Upper lobe of left lung (tissue), 6 donors: Measurements from ENCODE around the gene LDLRAD3. TPM values are rescaled to one million over a fixed set of nuclear protein-coding genes. Genes with fewer than 3 reads are reported as not detected.

Experiments used
- ATAC-seq, 2 donors: fragments of 200-7000 bp; cut with Tn5 transposase; one replicate each; pipeline ENCODE4 v1.9.1; 2022; ENCODE audit warnings: mild to moderate bottlenecking in 2 of 2, moderate library complexity in 2 of 2; ENCODE audit not compliant: low FRiP score in 2 of 2
- DNase-seq, 2 donors: peaks; one replicate each; pipeline ENCODE4 v3.0.0-alpha.2; 2019 to 2020
- H3K27ac ChIP-seq, 4 donors: fragments of 200-600 bp; sonication (generic); one replicate each; pipeline ENCODE4 v1.5.1; 2016 to 2019
- H3K27me3 ChIP-seq, 4 donors: fragments of 200-600 bp; sonication (generic); one replicate each; pipeline ENCODE4 v1.5.1; 2017 to 2019
- H3K36me3 ChIP-seq, 4 donors: fragments of 200-600 bp; sonication (generic); one replicate each; pipeline ENCODE4 v1.5.1; 2016 to 2019
- H3K4me1 ChIP-seq, 4 donors: fragments of 200-600 bp; sonication (generic); one replicate each; pipeline ENCODE4 v1.5.1; 2018 to 2019
- H3K4me3 ChIP-seq, 4 donors: fragments of 200-600 bp; sonication (generic); one replicate each; pipeline ENCODE4 v1.5.1; 2017 to 2019; ENCODE audit warnings: mild to moderate bottlenecking in 2 of 4, moderate library complexity in 1 of 4
- H3K9me3 ChIP-seq, 4 donors: fragments of 200-600 bp; sonication (generic); one replicate each; pipeline ENCODE4 v1.5.1; 2018 to 2019
- CTCF ChIP-seq, 6 experiments: fragments of 450-650 bp in 4 of 6; fragments of 200-600 bp in 2 of 6; sonication (generic) in 2 of 6; IDR thresholded peaks; one replicate each; pipeline ENCODE4 v1.5.1; 2016 to 2019; ENCODE audit warnings: antibody characterized with exemption in 6 of 6
- EP300 ChIP-seq, 4 donors: sonication (generic); formaldehyde crosslinking; IDR thresholded peaks; one replicate each; pipeline ENCODE4 v1.5.1; 2017; ENCODE audit warnings: antibody characterized with exemption in 4 of 4, control low read depth in 2 of 4
- POLR2A ChIP-seq, 4 donors: fragments of 450-650 bp; IDR thresholded peaks; one replicate each; pipeline ENCODE4 v1.5.1; 2016 to 2017; ENCODE audit warnings: antibody characterized with exemption in 4 of 4, mild to moderate bottlenecking in 2 of 4
- POLR2AphosphoS5 ChIP-seq, 2 donors: sonication (generic); formaldehyde crosslinking; IDR thresholded peaks; one replicate each; pipeline ENCODE4 v1.5.1; 2017; ENCODE audit warnings: antibody characterized with exemption in 2 of 2
- WGBS, 2 donors: methylation state at CpG; one replicate each; pipeline ENCODE4 v1.1.5; 2017 to 2018; 5-methylcytosine and 5-hydroxymethylcytosine counted together
- total RNA-seq, 6 donors: library from RNA; depleted of rRNA in 4 of 6; stranded (reverse); fragments of >200 nt in 4 of 6; gene quantifications; one replicate each; pipeline versions ENCODE4 v1.1.0 to v1.2.1, GENCODE V29; 2016 to 2021
- donor health status: DM: no; HTN: no; CAD: no; lungs with moderate emphysema.
- donor health status: DM: no; HTN: yes; CAD: no; lungs with severe emphysema.

LDLRAD3 gene
- total RNA-seq, 6 donors from 2014 or later, result 4.4 to 16.8 (median 7.4) TPM

GRCh38 chr11:36069576-36070212 lies 125.8 kb downstream of the LDLRAD3 start:
- no peaks in the 10 kb centered on the region for H3K27me3 ChIP-seq
- H3K27ac ChIP-seq, result no peak overlapping the region
- no peak overlapping the region for H3K4me3 ChIP-seq
- DNase-seq (no peak), ATAC-seq (no peak)
- H3K36me3 ChIP-seq, result no peaks in the 10 kb centered on the region
- H3K4me1 ChIP-seq, result peaks cover 6 to 17% (median 10%) of the 10 kb centered on the region in 4 donors
- TF ChIP-seq POLR2A (IDR thresholded peaks at IDR 0.05) (no peak), POLR2AphosphoS5 (IDR thresholded peaks at IDR 0.05) (no peak), CTCF (IDR thresholded peaks at IDR 0.05) (no peak)
- H3K9me3 ChIP-seq, result peaks cover 3 to 11% (median 8%) of the 10 kb centered on the region in 4 donors
- WGBS, 2 donors, result 81 to 87% methylated on average over 10 of the region's 10 CpGs

DNA sequence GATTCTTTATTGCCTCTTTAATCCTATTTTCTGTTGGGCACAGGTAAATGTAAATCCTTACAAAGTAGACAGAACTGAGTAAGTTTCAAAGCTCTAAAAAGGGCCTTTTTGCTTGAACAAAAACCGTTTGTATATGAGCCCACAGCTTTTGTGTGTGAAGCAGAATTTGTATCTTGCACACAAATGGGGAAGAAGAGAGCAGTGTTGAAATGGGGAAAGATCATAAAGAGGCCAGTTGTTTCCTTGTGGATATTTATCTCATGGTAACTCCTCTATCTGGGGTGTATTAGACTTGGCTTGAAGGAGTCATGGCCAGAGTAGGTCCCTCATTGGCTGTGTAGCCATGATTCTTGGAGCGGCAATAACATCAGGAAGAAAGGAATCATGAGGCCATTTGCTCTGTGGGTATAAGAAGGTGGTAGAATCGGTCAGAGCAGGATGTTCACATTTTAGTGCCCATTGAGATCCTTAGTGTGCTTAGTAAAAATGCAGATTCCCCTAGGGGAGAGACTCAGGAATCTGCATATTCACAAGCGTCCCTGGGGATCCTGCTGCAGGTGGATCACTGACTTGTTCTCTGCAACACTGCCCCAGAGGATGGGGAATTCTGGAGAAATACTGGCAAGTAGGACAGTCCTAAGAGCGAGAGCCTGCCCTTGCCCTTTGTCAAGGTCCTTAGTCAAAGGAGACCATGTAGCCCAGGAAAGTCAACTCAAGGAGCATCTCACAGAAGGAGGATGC lies 126.5 kb downstream of the LDLRAD3 start:
- H3K36me3 ChIP-seq, result no peaks in the 10 kb centered on the region
- no peak overlapping the region for H3K4me3 ChIP-seq
- 84 to 86% methylated on average over 5 of the region's 5 CpGs for WGBS, 2 donors
- peaks cover 3 to 11% (median 8%) of the 10 kb centered on the region in 4 donors for H3K9me3 ChIP-seq
- H3K27me3 ChIP-seq, result no peaks in the 10 kb centered on the region
- no peak overlapping the region for H3K27ac ChIP-seq
- TF ChIP-seq CTCF (IDR thresholded peaks at IDR 0.05), result no peak
- TF ChIP-seq POLR2A (IDR thresholded peaks at IDR 0.05), result no peak
- TF ChIP-seq POLR2AphosphoS5 (IDR thresholded peaks at IDR 0.05), result no peak
- no peak for TF ChIP-seq EP300 (IDR thresholded peaks at IDR 0.05)
- H3K4me1 ChIP-seq, result peaks cover 6 to 17% (median 10%) of the 10 kb centered on the region in 4 donors
- DNase-seq, result no peak
- no peak for ATAC-seq

DNA sequence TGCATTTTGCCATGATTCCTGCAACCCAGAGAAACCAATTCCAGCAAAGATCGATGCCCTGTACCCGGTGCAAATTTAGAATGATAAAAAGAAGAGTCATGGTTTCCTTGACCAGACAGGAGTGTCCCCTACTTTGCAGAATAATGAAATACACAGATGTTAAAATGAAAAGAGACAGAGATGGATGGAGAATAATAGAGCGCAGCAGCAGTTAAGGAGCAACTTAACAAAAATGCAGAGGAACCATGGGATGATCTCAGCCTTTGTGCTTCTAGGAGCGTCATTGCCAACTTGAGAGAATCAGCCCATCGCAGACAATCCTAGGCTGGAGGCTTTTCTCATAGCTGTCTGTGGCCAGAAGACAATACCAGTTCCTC lies 127.1 kb downstream of the LDLRAD3 start:
- TF ChIP-seq EP300 (IDR thresholded peaks at IDR 0.05) (no peak), POLR2AphosphoS5 (IDR thresholded peaks at IDR 0.05) (no peak), POLR2A (IDR thresholded peaks at IDR 0.05) (no peak), CTCF (IDR thresholded peaks at IDR 0.05) (no peak)
- DNase-seq (no peak), ATAC-seq (no peak)
- 72 to 80% methylated on average over 5 of the region's 5 CpGs for WGBS, 2 donors
- Histone ChIP-seq H3K9me3 (peaks cover 3 to 11% (median 8%) of the 10 kb centered on the region in 4 donors), H3K4me3 (no peak overlapping the region), H3K27ac (no peak overlapping the region), H3K4me1 (peaks cover 6 to 17% (median 10%) of the 10 kb centered on the region in 4 donors), H3K27me3 (no peaks in the 10 kb centered on the region), H3K36me3 (no peaks in the 10 kb centered on the region)

- Histone ChIP-seq H3K9me3 (peaks cover under 1 to 6% (median 1%) of the 10 kb centered on the region in 4 donors), H3K27ac (no peak overlapping the region), H3K4me3 (no peak overlapping the region), H3K36me3 (no peaks in the 10 kb centered on the region), H3K27me3 (no peaks in the 10 kb centered on the region), H3K4me1 (peaks cover 6 to 17% (median 10%) of the 10 kb centered on the region in 4 donors)
- DNase-seq (no peak), ATAC-seq (no peak)
- 75 to 79% methylated on average over 2 of the region's 2 CpGs for WGBS, 2 donors
- no peak for TF ChIP-seq EP300 (IDR thresholded peaks at IDR 0.05)
- no peak for TF ChIP-seq POLR2A (IDR thresholded peaks at IDR 0.05)
- TF ChIP-seq POLR2AphosphoS5 (IDR thresholded peaks at IDR 0.05), result no peak
- no peak for TF ChIP-seq CTCF (IDR thresholded peaks at IDR 0.05)
Measured at GRCh38 chr11:36071917-36072500, 128.1 kb downstream of the LDLRAD3 start.
